DOHH2 (cell line): ENCODE results near the gene VASH2.

Experiments
- H3F3A ChIP-seq: fragments of 200-600 bp; sonication (generic), shearing (Covaris generic); 2 replicates; pipeline ENCODE4 v1.6.0; 2016; ENCODE audit warnings: antibody characterized with exemption, mild to moderate bottlenecking; ENCODE audit not compliant: control insufficient read depth, insufficient read depth
- H3K27ac ChIP-seq: fragments of 200-600 bp; sonication (generic); 2 replicates; pipeline ENCODE4 v1.5.1; 2014; ENCODE audit warnings: low read depth, mild to moderate bottlenecking, low read length, moderate library complexity
- H3K27me3 ChIP-seq: fragments of 200-600 bp; sonication (generic); 2 replicates; pipeline ENCODE4 v1.6.1; 2014; ENCODE audit warnings: mild to moderate bottlenecking, low read length, mixed read lengths; ENCODE audit not compliant: control insufficient read depth
- H3K36me3 ChIP-seq: fragments of 200-600 bp; sonication (generic); 2 replicates; pipeline ENCODE4 v1.6.1; 2014; ENCODE audit warnings: mild to moderate bottlenecking, low read length, moderate library complexity, mixed read lengths; ENCODE audit not compliant: control insufficient read depth
- H3K4me1 ChIP-seq: fragments of 200-600 bp; sonication (generic); 2 replicates; pipeline ENCODE4 v1.6.1; 2014; ENCODE audit warnings: mild to moderate bottlenecking, low read length, mixed read lengths; ENCODE audit not compliant: control insufficient read depth
- H3K4me2 ChIP-seq: fragments of 200-600 bp; sonication (generic); 2 replicates; pipeline ENCODE4 v1.6.0; 2014; ENCODE audit warnings: mild to moderate bottlenecking, low read length, moderate library complexity
- H3K4me3 ChIP-seq: fragments of 200-600 bp; sonication (generic); 2 replicates; pipeline ENCODE4 v1.5.1; 2014; ENCODE audit warnings: mild to moderate bottlenecking, low read length, mixed read lengths
- H3K79me2 ChIP-seq: fragments of 200-600 bp; sonication (generic); 2 replicates; pipeline ENCODE4 v1.6.1; 2014; ENCODE audit warnings: mild to moderate bottlenecking, low read length, mixed read lengths; ENCODE audit not compliant: control insufficient read depth
- H3K9me2 ChIP-seq: fragments of 200-600 bp; sonication (generic); replicated peaks from 2 replicates; pipeline ENCODE4 v1.6.1; 2014; ENCODE audit warnings: mild to moderate bottlenecking, low read length, mixed read lengths; ENCODE audit not compliant: control insufficient read depth
- H3K9me3 ChIP-seq: fragments of 200-600 bp; sonication (generic); 2 replicates; pipeline ENCODE4 v1.6.1; 2014; ENCODE audit warnings: antibody characterized with exemption, low read length, mixed read lengths; ENCODE audit not compliant: control insufficient read depth, insufficient read depth
- H4K20me1 ChIP-seq: fragments of 200-600 bp; sonication (generic); 2 replicates; pipeline ENCODE4 v1.6.0; 2014; ENCODE audit warnings: low read depth, mild to moderate bottlenecking, antibody characterized with exemption, low read length, moderate library complexity; ENCODE audit not compliant: control insufficient read depth, insufficient read depth
- CTCF ChIP-seq: fragments of 200-600 bp; sonication (generic); IDR thresholded peaks from one replicate; pipeline ENCODE4 v1.5.1; 2014; ENCODE audit warnings: antibody characterized with exemption, mild to moderate bottlenecking, low read depth, low read length; ENCODE audit not compliant: poor library complexity, severe bottlenecking
- EZH2phosphoT487 ChIP-seq: fragments of 200-600 bp; sonication (generic); IDR thresholded peaks from 2 replicates; pipeline ENCODE4 v1.6.1; 2017; ENCODE audit warnings: borderline replicate concordance, mild to moderate bottlenecking, antibody characterized with exemption, low read length, moderate library complexity, mixed read lengths

The VASH2 gene

GRCh38 chr1:213032651-213033050, 82.3 kb downstream of the VASH2 start:
- Histone ChIP-seq H3F3A (no peaks in the 10 kb centered on the region), H3K4me3 (no peak overlapping the region), H3K4me2 (no peak overlapping the region), H3K36me3 (no peaks in the 10 kb centered on the region), H3K4me1 (no peaks in the 10 kb centered on the region), H3K27me3 (peaks cover 14% of the 10 kb centered on the region; the same call in 1 of the 2 replicates), H3K27ac (no peak overlapping the region), H4K20me1 (no peaks in the 10 kb centered on the region), H3K79me2 (no peaks in the 10 kb centered on the region), H3K9me2 (no peaks in the 10 kb centered on the region), H3K9me3 (no peaks in the 10 kb centered on the region)
- TF ChIP-seq EZH2phosphoT487 (no peak), CTCF (no peak)

- no peak overlapping the region for H3K4me2 ChIP-seq
- TF ChIP-seq EZH2phosphoT487 (no peak), CTCF (no peak)
- H3K79me2 ChIP-seq, result no peaks in the 10 kb centered on the region
- no peaks in the 10 kb centered on the region for H4K20me1 ChIP-seq
- H3K27ac ChIP-seq, result no peak overlapping the region
- no peaks in the 10 kb centered on the region for H3K9me3 ChIP-seq
- no peaks in the 10 kb centered on the region for H3F3A ChIP-seq
- peaks cover 9% of the 10 kb centered on the region; the same call in 1 of the 2 replicates for H3K27me3 ChIP-seq
- no peaks in the 10 kb centered on the region for H3K4me1 ChIP-seq
- H3K9me2 ChIP-seq, result no peaks in the 10 kb centered on the region
- no peaks in the 10 kb centered on the region for H3K36me3 ChIP-seq
- no peak overlapping the region for H3K4me3 ChIP-seq
These were observed 84.4 kb downstream of the VASH2 start for GRCh38 chr1:213034713-213035112.

- Histone ChIP-seq H3K9me2 (no peaks in the 10 kb centered on the region), H3K27me3 (peaks cover 9% of the 10 kb centered on the region; the same call in 1 of the 2 replicates), H3K36me3 (no peaks in the 10 kb centered on the region), H3K4me2 (no peak overlapping the region), H3F3A (no peaks in the 10 kb centered on the region), H3K9me3 (no peaks in the 10 kb centered on the region), H3K79me2 (no peaks in the 10 kb centered on the region), H4K20me1 (no peaks in the 10 kb centered on the region), H3K4me1 (no peaks in the 10 kb centered on the region), H3K4me3 (no peak overlapping the region), H3K27ac (no peak overlapping the region)
- TF ChIP-seq EZH2phosphoT487, result no peak
- TF ChIP-seq CTCF, result no peak
These were observed 85.2 kb downstream of the VASH2 start for GRCh38 chr1:213035573-213035972.
